PC-9 (cell line): Measurements from ENCODE around the gene S100A4. TPM values are rescaled to one million over a fixed set of nuclear protein-coding genes. Genes with fewer than 3 reads are reported as not detected.

ENCODE experiments used
- BruUV-seq: library from RNA; stranded (reverse); fragments of 400-500 nt; replicated peaks from 2 replicates; lab custom pipeline; 2021; lab: Mats Ljungman, UMichigan
- CTCF ChIA-PET: fragments of 300-600 bp; sonication (Branson Sonifier 250); formaldehyde crosslinking; loops from one replicate; lab custom pipeline; 2022; ENCODE audit warnings: antibody characterized with exemption; lab: Charles Lee
- POLR2A ChIA-PET: fragments of 300-600 bp; sonication (Branson Sonifier 250); formaldehyde crosslinking; loops from one replicate; lab custom pipeline; 2022; ENCODE audit warnings: antibody characterized with exemption; ENCODE audit not compliant: unreplicated experiment; lab: Charles Lee
- DNase-seq, 2 experiments: peaks; one replicate each; pipeline versions ENCODE4 v3.0.0 to v3.0.0-alpha.2; 2015 to 2022; ENCODE audit warnings: mixed read lengths in 1 of 2
- H2AFZ ChIP-seq: fragments of 200-600 bp; sonication (generic); 2 replicates; pipeline ENCODE4 v1.8.1; 2017; ENCODE audit warnings: antibody characterized with exemption
- H3F3A ChIP-seq: fragments of 200-600 bp; sonication (generic); 2 replicates; pipeline ENCODE4 v1.8.1; 2017; ENCODE audit warnings: antibody characterized with exemption, mild to moderate bottlenecking, low read depth; ENCODE audit not compliant: insufficient read depth
- H3K27ac ChIP-seq: fragments of 200-600 bp; sonication (generic); 2 replicates; pipeline ENCODE4 v1.6.1; 2016; ENCODE audit warnings: mixed run types
- H3K27me3 ChIP-seq: fragments of 200-600 bp; sonication (generic); 2 replicates; pipeline ENCODE4 v1.6.1; 2016; ENCODE audit warnings: low read depth, mixed run types; ENCODE audit not compliant: insufficient read depth
- H3K36me3 ChIP-seq: fragments of 200-600 bp; sonication (generic); 2 replicates; pipeline ENCODE4 v1.6.1; 2016; ENCODE audit warnings: low read depth, mixed run types
- H3K4me1 ChIP-seq: fragments of 200-600 bp; sonication (generic); replicated peaks from 2 replicates; pipeline ENCODE4 v1.6.1; 2016; ENCODE audit warnings: mixed run types; ENCODE audit not compliant: insufficient read depth
- H3K4me2 ChIP-seq: fragments of 200-600 bp; sonication (generic); 2 replicates; pipeline ENCODE4 v1.6.1; 2017; ENCODE audit warnings: mixed run types
- H3K4me3 ChIP-seq: fragments of 200-600 bp; sonication (generic); 2 replicates; pipeline ENCODE4 v1.6.1; 2016; ENCODE audit warnings: mixed run types
- H3K79me2 ChIP-seq: fragments of 200-600 bp; sonication (generic); 2 replicates; pipeline ENCODE4 v1.6.1; 2017; ENCODE audit warnings: low read depth, mixed run types
- H3K9me2 ChIP-seq: fragments of 200-600 bp; sonication (generic); 2 replicates; pipeline ENCODE4 v1.8.1; 2017; ENCODE audit warnings: mild to moderate bottlenecking; ENCODE audit not compliant: insufficient read depth
- H3K9me3 ChIP-seq: fragments of 200-600 bp; sonication (generic); 2 replicates; pipeline ENCODE4 v1.8.1; 2016; ENCODE audit warnings: low read depth; ENCODE audit not compliant: insufficient read depth
- H4K20me1 ChIP-seq: fragments of 200-600 bp; sonication (generic); 2 replicates; pipeline ENCODE4 v1.8.1; 2017; ENCODE audit not compliant: insufficient read depth
- EZH2 ChIP-seq: fragments of 200-600 bp; sonication (generic); IDR thresholded peaks from 2 replicates; pipeline ENCODE4 v1.8.0; 2017; ENCODE audit warnings: antibody characterized with exemption, low read depth
- intact Hi-C: fragments of 100-400 bp; cut with micrococcal nuclease; formaldehyde crosslinking; loops from one replicate; pipeline ENCODE4 v1.10.0; 2022; ENCODE audit not compliant: unreplicated experiment
- total RNA-seq: library from RNA; stranded (reverse); gene quantifications from 2 replicates; pipeline ENCODE4 v1.2.3, GENCODE V29; 2021
- TF ChIP-seq, protein P1 (sequence below): fragments of 200-600 bp; sonication (generic); conservative IDR thresholded peaks from 2 replicates; pipeline ENCODE4 v1.6.1; 2017; ENCODE audit warnings: mixed run types, antibody characterized with exemption, mild to moderate bottlenecking, moderate library complexity

Gene S100A4
- total RNA-seq, 1 experiment from 2014 or later: 303 TPM

- Histone ChIP-seq H3K27ac (no peak overlapping the region), H3K79me2 (no peaks in the 10 kb centered on the region), H3K4me2 (no peak overlapping the region), H3K27me3 (no peaks in the 10 kb centered on the region), H3K9me2 (no peaks in the 10 kb centered on the region), H3K9me3 (no peaks in the 10 kb centered on the region), H3K36me3 (no peaks in the 10 kb centered on the region), H3K4me1 (peaks cover 8% of the 10 kb centered on the region; the same call in 1 of the 2 replicates), H3K4me3 (no peak overlapping the region), H3F3A (peaks cover 20% of the 10 kb centered on the region), H4K20me1 (no peaks in the 10 kb centered on the region), H2AFZ (no peak overlapping the region)
- ChIA-PET POLR2A (interaction anchor here (0.7 kb wide), 2 partner anchors 68 to 93 kb away, joined by 3 to 21 read pairs; no protein-coding TSS in a partner anchor), CTCF (no interaction called here)
- no TSS peak for BruUV-seq
- TF ChIP-seq, protein P1, sequence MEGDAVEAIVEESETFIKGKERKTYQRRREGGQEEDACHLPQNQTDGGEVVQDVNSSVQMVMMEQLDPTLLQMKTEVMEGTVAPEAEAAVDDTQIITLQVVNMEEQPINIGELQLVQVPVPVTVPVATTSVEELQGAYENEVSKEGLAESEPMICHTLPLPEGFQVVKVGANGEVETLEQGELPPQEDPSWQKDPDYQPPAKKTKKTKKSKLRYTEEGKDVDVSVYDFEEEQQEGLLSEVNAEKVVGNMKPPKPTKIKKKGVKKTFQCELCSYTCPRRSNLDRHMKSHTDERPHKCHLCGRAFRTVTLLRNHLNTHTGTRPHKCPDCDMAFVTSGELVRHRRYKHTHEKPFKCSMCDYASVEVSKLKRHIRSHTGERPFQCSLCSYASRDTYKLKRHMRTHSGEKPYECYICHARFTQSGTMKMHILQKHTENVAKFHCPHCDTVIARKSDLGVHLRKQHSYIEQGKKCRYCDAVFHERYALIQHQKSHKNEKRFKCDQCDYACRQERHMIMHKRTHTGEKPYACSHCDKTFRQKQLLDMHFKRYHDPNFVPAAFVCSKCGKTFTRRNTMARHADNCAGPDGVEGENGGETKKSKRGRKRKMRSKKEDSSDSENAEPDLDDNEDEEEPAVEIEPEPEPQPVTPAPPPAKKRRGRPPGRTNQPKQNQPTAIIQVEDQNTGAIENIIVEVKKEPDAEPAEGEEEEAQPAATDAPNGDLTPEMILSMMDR: no peak
- TF ChIP-seq EZH2: no peak
- intact Hi-C loops: no loop called here
- no peak for DNase-seq
Observed at GRCh38 chr1:153557877-153558276, 12.3 kb upstream of the S100A4 start.

GRCh38 chr1:153556348-153556747, 10.7 kb upstream of the S100A4 start:
- Histone ChIP-seq H3F3A (peaks cover 17% of the 10 kb centered on the region), H3K9me3 (no peaks in the 10 kb centered on the region), H3K27me3 (no peaks in the 10 kb centered on the region), H2AFZ (no peak overlapping the region), H3K36me3 (no peaks in the 10 kb centered on the region), H3K4me1 (peaks cover 8% of the 10 kb centered on the region; the same call in 1 of the 2 replicates), H4K20me1 (no peaks in the 10 kb centered on the region), H3K9me2 (no peaks in the 10 kb centered on the region), H3K4me3 (no peak overlapping the region), H3K27ac (no peak overlapping the region), H3K4me2 (no peak overlapping the region), H3K79me2 (no peaks in the 10 kb centered on the region)
- BruUV-seq: no TSS peak
- ChIA-PET CTCF (no interaction called here), POLR2A (no interaction called here)
- TF ChIP-seq, protein P1: no peak
- TF ChIP-seq EZH2: no peak
- DNase-seq: no peak
- intact Hi-C loops: no loop called here

DNA sequence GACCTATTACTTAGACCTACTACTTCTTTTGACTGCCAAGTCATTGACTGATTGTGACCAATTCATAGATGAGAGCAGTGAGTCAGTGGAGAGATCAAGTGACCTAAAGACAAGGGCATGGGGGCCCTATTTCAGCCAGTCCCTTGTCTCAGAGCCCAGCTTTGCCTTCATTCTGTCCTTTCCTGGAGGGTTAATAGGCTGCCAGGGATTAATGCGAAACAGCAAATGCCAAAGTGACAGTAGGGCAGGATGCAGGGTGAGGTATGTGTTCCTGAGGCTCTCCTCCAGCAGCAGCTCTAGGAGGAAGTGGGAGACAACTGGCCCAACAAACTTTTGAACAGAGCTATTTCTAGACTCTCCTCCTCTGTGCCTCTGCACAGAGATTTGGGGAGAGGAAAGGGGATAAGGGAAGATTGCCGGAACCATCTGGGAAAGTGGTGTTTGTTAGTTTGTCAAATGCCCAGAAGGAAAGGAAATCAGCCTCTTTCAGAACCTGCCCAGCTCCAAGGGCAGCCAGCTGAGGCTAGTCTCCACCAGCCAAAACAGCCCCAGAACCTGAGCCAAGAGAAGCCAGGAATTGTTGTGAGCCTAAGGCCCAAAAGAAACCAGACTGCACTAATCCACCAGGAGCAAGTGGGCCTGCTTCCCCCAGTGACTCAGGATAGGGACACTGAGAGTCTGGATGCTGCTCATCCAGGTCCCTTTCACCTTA, 8.4 kb upstream of the S100A4 start:
- Histone ChIP-seq H3K4me1 (peaks cover 21% of the 10 kb centered on the region), H3K27ac (no peak overlapping the region), H3F3A (peaks cover 9% of the 10 kb centered on the region), H3K27me3 (no peaks in the 10 kb centered on the region), H3K4me3 (no peak overlapping the region), H3K9me3 (no peaks in the 10 kb centered on the region), H3K79me2 (no peaks in the 10 kb centered on the region), H3K4me2 (no peak overlapping the region), H3K36me3 (no peaks in the 10 kb centered on the region), H3K9me2 (no peaks in the 10 kb centered on the region), H4K20me1 (no peaks in the 10 kb centered on the region), H2AFZ (no peak overlapping the region)
- no peak for TF ChIP-seq EZH2
- TF ChIP-seq, protein P1: no peak
- DNase-seq: no peak
- CTCF ChIA-PET: no interaction called here
- intact Hi-C loops: no loop called here
- BruUV-seq: no TSS peak
- POLR2A ChIA-PET: interaction anchor here (0.6 kb wide), 1 partner anchor 18 kb away, joined by 3 read pairs; the partner anchor contains the start of gene S100A6
